ENCODE results near the gene ARHGAP8.
A peak's percentile ranks its signal among the peaks of the same experiment; 100 is the strongest.

Gene ARHGAP8

DNA sequence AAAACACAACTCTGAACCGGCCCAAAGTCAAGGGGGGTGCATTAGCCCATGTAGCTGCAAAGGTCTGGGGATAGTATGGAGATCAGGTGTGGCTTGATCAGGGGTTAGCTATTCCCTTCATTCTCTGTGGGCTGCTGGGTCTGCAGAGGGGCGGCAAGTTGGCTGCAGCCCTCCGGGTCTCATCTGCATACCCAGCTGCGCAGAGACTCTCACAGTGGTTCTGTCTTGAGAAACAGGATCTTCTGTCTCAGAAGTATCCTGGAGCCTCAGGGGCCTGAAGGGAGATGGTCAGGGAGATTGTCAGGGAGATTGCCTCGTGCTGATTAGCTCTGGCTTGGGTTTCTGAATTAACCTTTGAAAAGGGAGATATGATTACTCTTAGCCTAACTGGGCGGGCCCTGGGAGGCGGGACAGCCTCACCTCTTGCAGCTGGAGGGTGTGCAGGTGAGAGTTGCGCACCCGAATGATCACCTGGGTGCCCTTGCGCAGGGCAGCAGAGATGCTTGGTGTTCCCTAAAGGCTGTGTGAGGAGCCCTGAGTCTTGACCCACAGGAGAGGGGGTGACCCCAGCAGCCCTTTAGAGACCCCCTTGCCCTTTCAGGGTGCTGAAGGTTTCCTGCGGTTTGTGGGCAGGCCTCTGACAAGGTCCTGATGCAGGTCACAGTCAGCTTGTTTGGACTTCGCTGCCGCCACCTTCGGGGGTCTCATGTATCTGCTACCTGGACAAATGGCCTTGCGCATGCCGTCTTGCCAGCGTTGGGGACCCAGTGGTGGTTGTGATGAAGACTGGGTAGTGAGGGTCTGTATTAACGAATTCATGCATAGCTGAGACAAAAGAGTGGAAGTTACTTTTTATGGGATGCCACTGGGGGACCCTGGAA lies 7.3 kb downstream of the ARHGAP8 start:
- no peak for DNase-seq
- CTCF ChIA-PET, result no interaction called here
- H3K27ac Mint-ChIP-seq, result peak overlapping the region; percentile 19
- H3K27me3 Mint-ChIP-seq, result peaks cover 31% of the 10 kb centered on the region
- H3K4me1 Mint-ChIP-seq, result no peaks in the 10 kb centered on the region
- no peaks in the 10 kb centered on the region for H3K36me3 Mint-ChIP-seq
- H3K4me3 Mint-ChIP-seq, result no peak overlapping the region
- peaks cover 3% of the 10 kb centered on the region for H3K9me3 Mint-ChIP-seq

DNA sequence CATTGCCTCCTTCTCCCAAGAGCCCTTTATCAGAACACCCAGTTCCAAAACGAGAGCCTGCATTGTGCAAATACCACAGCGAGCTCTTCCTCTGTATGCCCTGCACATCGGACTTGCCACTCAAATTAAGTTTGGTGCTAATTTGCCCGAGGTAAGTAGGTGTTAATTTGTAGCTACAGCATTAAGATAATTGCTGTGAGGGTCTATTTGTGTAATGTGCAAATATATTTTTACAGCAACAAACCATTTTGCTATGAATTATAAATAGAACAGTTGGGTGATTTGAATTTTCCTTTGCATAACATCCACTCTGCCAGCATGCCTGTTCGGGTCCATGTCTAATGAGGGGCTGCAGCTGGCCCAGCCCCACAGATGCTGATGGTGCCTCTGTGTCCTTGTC lies 8.1 kb downstream of the ARHGAP8 start:
- CTCF ChIA-PET, result no interaction called here
- peaks cover 3% of the 10 kb centered on the region for H3K9me3 Mint-ChIP-seq
- peaks cover 24% of the 10 kb centered on the region for H3K27me3 Mint-ChIP-seq
- H3K36me3 Mint-ChIP-seq, result no peaks in the 10 kb centered on the region
- H3K4me1 Mint-ChIP-seq, result no peaks in the 10 kb centered on the region
- H3K27ac Mint-ChIP-seq, result no peak overlapping the region
- DNase-seq, result no peak
- no peak overlapping the region for H3K4me3 Mint-ChIP-seq

DNA sequence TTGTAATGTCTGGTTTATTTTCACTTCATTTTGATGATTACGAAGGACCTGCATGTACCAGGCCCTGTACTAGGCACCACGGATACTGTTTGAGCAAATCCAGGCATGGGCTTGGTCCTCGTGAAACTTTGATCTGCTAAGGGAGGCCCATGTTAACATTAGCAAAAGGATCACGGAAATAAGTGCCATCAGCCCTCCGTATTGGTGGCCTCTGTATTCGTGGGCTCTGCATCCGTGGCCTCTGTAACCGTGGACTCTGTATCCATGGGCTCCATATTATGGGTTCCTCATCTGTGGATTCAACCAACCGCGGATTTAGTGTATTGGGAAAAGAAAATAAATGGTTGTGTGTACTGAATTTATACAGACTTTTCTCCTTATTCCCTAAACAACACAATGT lies 8.7 kb downstream of the ARHGAP8 start:
- Mint-ChIP-seq H3K9me3 (peaks cover 3% of the 10 kb centered on the region), H3K4me3 (no peak overlapping the region), H3K27me3 (peaks cover 18% of the 10 kb centered on the region), H3K27ac (no peak overlapping the region), H3K4me1 (no peaks in the 10 kb centered on the region), H3K36me3 (no peaks in the 10 kb centered on the region)
- DNase-seq, result no peak
- CTCF ChIA-PET, result no interaction called here

DNA sequence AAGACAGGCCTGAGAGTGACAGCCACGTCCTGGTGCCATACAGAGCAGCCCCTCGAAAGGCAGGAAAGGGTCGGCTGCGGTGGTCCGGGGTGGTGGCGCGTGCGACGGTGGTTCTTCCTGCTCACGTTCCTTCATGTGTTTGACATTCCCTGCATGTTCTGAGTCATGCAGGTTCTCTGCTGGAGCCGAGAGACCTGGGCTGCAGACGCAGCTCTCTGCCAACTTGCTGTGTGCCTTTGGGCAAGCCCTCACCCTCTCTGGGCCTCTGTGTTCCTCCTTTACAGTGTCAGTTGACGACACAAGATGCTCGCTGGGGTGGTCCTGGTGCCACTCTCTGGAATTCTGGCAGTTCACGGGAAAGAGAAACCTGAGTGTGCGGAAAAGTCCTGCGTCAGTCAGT lies 12.0 kb downstream of the ARHGAP8 start:
- no peak for DNase-seq
- CTCF ChIA-PET, result no interaction called here
- H3K36me3 Mint-ChIP-seq, result no peaks in the 10 kb centered on the region
- peaks cover 8% of the 10 kb centered on the region for H3K27me3 Mint-ChIP-seq
- peaks cover 3% of the 10 kb centered on the region for H3K9me3 Mint-ChIP-seq
- no peak overlapping the region for H3K27ac Mint-ChIP-seq
- H3K4me1 Mint-ChIP-seq, result no peaks in the 10 kb centered on the region
- H3K4me3 Mint-ChIP-seq, result no peak overlapping the region

DNA sequence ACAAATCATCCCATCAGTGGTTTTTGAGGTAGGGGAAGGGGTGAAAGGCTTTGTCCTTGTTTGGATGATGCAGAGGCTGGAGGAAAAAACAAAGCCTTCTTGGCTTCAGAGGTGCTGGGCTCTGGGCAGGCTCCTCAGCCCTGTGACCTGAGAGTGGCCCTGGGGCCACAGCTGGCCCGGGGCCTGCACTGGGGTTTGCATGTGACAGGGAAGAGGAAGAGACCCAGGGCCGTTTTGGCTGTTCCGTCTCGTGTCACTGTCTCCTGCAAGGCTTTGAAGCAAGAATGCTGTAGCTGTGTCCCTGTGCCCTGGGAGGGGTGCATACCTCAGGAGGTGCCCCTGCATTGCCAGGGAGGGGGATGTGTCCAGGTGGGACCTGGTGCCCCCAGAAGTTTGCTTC lies 12.6 kb downstream of the ARHGAP8 start:
- Mint-ChIP-seq H3K4me3 (no peak overlapping the region), H3K4me1 (no peaks in the 10 kb centered on the region), H3K27ac (no peak overlapping the region), H3K27me3 (peaks cover 8% of the 10 kb centered on the region), H3K9me3 (peaks cover 3% of the 10 kb centered on the region), H3K36me3 (no peaks in the 10 kb centered on the region)
- CTCF ChIA-PET, result no interaction called here
- no peak for DNase-seq

DNA sequence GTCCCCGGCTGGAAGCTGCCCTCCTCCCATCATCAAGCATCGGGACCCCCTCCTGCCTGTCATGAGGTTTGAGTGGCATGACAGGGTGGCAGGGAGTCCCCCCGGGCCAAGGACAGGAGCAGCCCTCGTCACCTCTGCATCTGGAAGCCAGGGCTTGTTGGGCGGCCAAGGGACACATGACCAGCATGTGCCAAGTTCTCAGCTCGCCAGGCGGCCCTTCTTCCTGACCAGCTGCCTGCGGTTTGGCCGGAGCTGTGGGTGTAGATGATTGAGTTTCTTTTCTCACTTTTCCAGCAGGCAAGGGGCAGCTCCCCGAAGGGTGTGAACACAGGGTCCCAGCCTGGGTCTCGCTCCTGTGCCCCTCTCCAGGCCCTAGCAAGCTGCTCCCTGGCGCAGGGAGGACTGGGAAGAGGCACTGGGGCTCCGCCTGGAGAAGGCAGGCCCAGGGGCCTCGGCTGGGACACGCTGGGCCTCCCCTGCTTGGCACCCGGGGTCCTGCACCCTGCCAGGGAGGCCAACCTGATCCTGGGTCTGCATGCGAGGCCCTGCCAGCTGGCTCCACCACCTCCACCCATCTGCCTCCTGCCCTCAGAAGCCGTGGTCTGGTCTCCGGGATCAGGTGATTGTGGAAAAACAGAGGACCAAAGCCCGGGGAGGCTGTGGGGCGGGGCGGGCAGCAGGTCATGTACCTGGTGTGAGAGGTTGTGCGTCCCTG lies 13.4 kb downstream of the ARHGAP8 start:
- Mint-ChIP-seq H3K4me3 (no peak overlapping the region), H3K4me1 (no peaks in the 10 kb centered on the region), H3K27ac (no peak overlapping the region), H3K27me3 (peaks cover 8% of the 10 kb centered on the region), H3K36me3 (no peaks in the 10 kb centered on the region), H3K9me3 (peaks cover 3% of the 10 kb centered on the region)
- CTCF ChIA-PET, result no interaction called here
- no peak for DNase-seq

DNA sequence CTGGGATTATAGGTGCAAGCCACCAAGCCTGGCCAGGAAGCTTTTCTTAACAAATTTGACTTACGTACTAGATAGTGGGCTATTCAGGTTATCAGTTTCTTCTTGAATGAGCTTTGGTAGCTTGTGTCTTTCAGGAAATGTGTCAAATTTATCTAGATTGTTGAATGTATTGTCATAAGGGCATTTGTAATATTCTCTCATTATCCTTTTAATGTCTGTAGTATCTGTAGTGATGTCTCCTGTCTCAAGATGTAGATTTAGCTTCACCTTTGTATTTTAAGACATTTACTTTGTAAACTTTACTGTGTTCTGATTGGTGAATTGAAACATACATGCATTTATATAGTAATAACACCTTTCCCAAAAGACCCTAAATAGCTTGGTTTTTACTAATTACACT lies 20.7 kb downstream of the ARHGAP8 start:
- peaks cover 4% of the 10 kb centered on the region for H3K27me3 Mint-ChIP-seq
- CTCF ChIA-PET, result no interaction called here
- no peak for DNase-seq
- peaks cover 12% of the 10 kb centered on the region for H3K9me3 Mint-ChIP-seq
- no peak overlapping the region for H3K27ac Mint-ChIP-seq
- H3K4me1 Mint-ChIP-seq, result no peaks in the 10 kb centered on the region
- H3K4me3 Mint-ChIP-seq, result no peak overlapping the region
- no peaks in the 10 kb centered on the region for H3K36me3 Mint-ChIP-seq

DNA sequence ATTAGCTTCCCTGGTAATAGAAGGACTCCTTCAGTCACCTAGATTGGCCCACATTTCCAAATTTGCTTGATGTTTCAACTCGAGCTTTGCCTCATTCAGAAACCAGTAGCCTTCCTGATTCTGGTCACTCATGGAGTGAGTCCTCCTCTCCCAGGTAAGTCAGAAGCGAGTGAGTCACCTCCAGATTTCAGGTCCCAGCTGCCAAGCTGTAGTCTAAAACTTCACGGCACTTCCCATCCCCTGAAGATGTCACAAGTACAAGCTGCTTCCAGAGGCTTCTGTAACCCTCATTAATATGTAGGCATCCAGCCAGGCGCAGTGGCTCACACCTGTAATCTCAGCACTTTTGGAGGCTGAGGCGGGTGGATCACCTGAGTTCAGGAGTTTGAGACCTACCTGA lies 23.5 kb downstream of the ARHGAP8 start:
- Mint-ChIP-seq H3K4me1 (no peaks in the 10 kb centered on the region), H3K9me3 (peaks cover 12% of the 10 kb centered on the region), H3K27ac (no peak overlapping the region), H3K27me3 (peaks cover 4% of the 10 kb centered on the region), H3K36me3 (no peaks in the 10 kb centered on the region), H3K4me3 (no peak overlapping the region)
- CTCF ChIA-PET, result no interaction called here
- DNase-seq, result no peak

DNA sequence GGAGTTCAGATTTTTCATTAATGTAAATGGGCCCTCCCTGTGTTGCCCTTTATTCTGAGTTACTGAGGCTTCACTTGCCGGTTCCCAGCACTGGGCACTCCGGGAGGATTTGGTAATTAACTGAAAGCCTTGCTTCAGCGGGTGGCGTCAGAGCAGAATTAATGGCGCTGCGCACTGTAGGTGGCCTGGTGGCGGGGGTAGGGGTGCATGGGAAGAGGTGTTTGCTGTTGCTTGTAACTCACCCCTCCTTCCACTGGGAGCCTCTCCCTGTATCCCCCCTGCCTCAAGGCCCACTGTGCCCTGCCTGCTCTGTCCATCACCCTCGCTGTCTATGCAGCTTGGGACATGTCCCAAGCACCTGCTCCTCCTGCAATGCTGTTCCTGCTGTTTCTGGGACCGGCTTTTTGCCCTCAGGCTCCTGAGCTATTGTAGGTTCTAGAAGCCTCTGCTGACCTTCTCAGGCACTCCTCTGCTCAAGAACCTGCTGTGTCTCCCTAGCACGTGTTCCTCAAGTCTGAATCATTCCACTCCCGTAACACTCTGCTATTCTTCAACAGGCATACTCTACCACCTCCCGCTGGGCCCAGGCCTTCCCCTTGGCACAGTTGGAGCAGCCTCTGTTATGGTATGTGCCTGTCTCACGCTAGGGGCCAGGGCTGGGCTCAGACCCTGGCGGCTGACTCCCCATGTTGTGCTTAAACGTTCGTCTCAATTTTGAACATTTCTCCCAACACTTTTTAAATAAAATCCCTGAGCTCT lies 24.4 kb downstream of the ARHGAP8 start:
- Mint-ChIP-seq H3K9me3 (peaks cover 12% of the 10 kb centered on the region), H3K4me1 (no peaks in the 10 kb centered on the region), H3K36me3 (no peaks in the 10 kb centered on the region), H3K27me3 (peaks cover 4% of the 10 kb centered on the region), H3K4me3 (no peak overlapping the region), H3K27ac (no peak overlapping the region)
- CTCF ChIA-PET, result no interaction called here
- no peak for DNase-seq

DNA sequence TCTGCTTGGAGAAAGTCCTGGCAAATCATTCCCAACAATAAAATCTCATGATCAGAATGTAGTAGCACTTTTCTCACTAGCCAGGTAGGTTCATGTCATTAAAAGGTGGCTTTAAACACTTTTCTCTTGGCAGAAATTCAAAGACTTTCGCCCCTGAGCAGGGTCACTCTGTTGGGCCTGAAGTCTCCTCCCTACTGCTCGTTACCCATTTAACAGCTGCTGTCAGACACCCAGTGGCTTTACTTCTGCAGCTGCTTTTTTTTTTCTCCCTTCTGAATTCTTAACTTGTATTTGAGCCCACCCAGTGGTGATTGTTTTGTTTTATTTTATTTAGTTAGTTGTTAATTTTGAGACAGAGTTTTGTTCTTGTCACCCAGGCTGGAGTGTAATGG lies 25.0 kb downstream of the ARHGAP8 start:
- Mint-ChIP-seq H3K4me1 (no peaks in the 10 kb centered on the region), H3K36me3 (no peaks in the 10 kb centered on the region), H3K27me3 (peaks cover 4% of the 10 kb centered on the region), H3K27ac (no peak overlapping the region), H3K4me3 (no peak overlapping the region), H3K9me3 (peaks cover 11% of the 10 kb centered on the region)
- DNase-seq, result no peak
- CTCF ChIA-PET, result no interaction called here

DNA sequence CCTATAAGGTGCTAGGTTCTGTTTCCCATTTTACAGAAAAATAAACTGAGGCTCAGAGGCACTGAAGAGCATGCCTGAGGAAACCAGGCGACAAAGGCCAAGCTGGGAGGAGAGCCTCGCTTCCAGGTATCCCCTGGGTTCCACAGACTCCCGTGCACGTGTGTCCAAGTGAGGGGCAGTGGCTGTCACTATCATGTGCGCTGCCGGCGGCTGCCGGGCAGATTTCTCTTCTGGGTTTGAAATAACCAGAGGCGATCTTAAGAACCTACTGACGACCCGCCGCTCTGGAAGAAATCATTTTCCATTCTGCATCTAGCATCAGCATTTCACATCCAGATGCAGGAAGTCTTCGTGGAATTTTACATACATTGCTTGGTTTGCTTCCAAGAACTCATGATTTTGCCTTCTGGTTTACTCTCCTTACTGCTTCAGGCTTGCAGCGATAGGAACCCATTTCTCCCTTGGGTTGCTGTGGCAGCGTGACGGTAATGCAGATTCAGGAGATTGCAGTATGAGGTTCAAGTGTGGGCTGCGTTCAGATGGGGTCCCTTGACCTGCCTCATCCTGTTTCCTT lies 28.6 kb downstream of the ARHGAP8 start:
- CTCF ChIA-PET, result no interaction called here
- no peaks in the 10 kb centered on the region for H3K36me3 Mint-ChIP-seq
- no peak for DNase-seq
- no peak overlapping the region for H3K27ac Mint-ChIP-seq
- no peaks in the 10 kb centered on the region for H3K4me1 Mint-ChIP-seq
- peaks cover 10% of the 10 kb centered on the region for H3K27me3 Mint-ChIP-seq
- no peaks in the 10 kb centered on the region for H3K9me3 Mint-ChIP-seq
- no peak overlapping the region for H3K4me3 Mint-ChIP-seq

DNA sequence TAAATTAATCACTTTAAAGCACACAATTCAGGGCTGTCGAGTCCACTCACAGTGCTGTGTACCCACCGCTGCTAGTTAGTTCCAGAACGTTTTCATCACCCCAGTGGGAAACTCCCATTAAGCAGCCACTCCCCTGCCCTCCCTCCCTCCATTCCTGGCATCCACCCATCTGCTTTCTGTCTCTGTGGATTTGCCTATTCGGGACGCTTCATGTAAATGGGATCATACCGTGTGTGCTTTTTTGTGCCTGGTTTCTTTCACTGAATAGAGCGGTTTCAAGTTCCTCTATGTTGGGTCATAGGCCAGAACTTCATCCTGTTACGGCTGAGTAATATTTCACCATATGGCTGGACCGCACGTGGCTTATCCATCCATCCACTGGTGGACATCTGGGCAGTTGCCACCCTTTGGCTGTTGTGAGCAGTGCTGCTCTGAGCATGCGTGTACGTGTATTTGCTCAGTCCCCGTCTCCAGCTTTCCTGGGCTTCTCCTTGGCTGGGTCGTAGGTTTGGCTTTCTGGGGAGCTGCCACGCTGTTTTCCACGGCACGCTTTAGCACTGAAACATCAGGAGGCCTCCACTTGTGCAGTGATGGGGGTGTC lies 30.1 kb downstream of the ARHGAP8 start:
- H3K27me3 Mint-ChIP-seq, result peaks cover 6% of the 10 kb centered on the region
- H3K9me3 Mint-ChIP-seq, result no peaks in the 10 kb centered on the region
- CTCF ChIA-PET, result no interaction called here
- no peak overlapping the region for H3K27ac Mint-ChIP-seq
- H3K4me3 Mint-ChIP-seq, result no peak overlapping the region
- no peaks in the 10 kb centered on the region for H3K4me1 Mint-ChIP-seq
- DNase-seq, result no peak
- no peaks in the 10 kb centered on the region for H3K36me3 Mint-ChIP-seq

DNA sequence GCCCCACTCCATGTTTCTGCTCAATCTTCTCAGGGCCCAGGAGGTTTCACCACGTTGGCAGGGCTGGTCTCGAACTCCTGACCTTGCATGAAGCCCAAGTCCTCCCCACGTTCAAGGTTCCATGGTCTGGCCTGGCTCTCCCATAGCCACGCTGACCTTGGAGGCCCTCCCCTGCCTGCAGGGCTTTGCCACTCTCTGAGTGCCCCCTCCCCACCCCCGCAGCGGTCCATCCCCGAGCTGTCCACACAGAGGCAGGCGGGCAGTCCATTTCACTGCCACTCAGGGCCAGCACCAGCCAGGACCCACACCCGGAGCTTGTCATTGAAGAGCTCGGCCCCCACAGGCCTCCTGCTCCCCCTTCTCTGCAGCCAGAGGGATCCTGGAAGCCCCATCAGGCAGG lies 30.7 kb downstream of the ARHGAP8 start:
- Mint-ChIP-seq H3K4me3 (no peak overlapping the region), H3K9me3 (no peaks in the 10 kb centered on the region), H3K27me3 (peaks cover 6% of the 10 kb centered on the region), H3K36me3 (no peaks in the 10 kb centered on the region), H3K27ac (no peak overlapping the region), H3K4me1 (no peaks in the 10 kb centered on the region)
- CTCF ChIA-PET, result no interaction called here
- no peak for DNase-seq

DNA sequence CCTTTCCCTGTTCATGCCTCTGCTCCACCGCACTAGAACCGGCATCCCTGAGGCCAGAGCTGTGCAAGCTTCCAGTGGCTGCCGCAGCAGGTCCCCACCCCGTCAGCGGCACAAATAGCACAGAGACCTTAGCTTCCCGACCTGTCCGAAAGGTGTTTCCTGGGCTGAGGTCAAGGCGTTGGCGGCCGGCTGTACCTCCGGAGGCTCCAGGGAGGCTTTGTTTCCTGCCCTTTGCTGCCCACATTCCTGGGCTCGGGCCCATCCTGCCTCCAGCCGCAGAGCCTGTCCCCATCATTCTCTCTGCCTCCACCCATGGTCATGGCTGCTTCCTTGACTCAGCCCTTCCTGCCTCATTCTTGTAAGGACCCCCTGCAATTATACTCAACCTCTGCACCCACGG lies 31.2 kb downstream of the ARHGAP8 start:
- no peaks in the 10 kb centered on the region for H3K9me3 Mint-ChIP-seq
- H3K4me3 Mint-ChIP-seq, result no peak overlapping the region
- DNase-seq, result no peak
- no peaks in the 10 kb centered on the region for H3K4me1 Mint-ChIP-seq
- CTCF ChIA-PET, result no interaction called here
- peaks cover 6% of the 10 kb centered on the region for H3K27me3 Mint-ChIP-seq
- no peak overlapping the region for H3K27ac Mint-ChIP-seq
- H3K36me3 Mint-ChIP-seq, result no peaks in the 10 kb centered on the region

Data from activated naive CD4-positive, alpha-beta T cell treated with anti-CD3 and anti-CD28 coated beads, Interleukin-2, amount 10 ng/mL, durations not matched to agents 7 days and 5 days (primary cell).